Naive thymus-derived CD4-positive, alpha-beta T cell (primary cell): ENCODE measurements around the gene FIGN. TPM values are rescaled to one million over a fixed set of nuclear protein-coding genes. Genes with fewer than 3 reads are reported as not detected.

Experiments
- ATAC-seq: fragments of 150-1000 bp; cut with Tn5 transposase; 2 replicates; pipeline ENCODE4 v1.10.0; 2021; ENCODE audit warnings: mild to moderate bottlenecking, moderate library complexity
- CTCF ChIA-PET: fragments of 350-600 bp; sonication (Branson Sonifier 250); formaldehyde crosslinking; loops from one replicate; lab custom pipeline; 2021; ENCODE audit warnings: antibody characterized with exemption; lab: Charles Lee
- POLR2A ChIA-PET: fragments of 350-600 bp; sonication (Branson Sonifier 250); formaldehyde crosslinking; loops from one replicate; lab custom pipeline; 2021; ENCODE audit warnings: antibody characterized with exemption, inconsistent platforms; lab: Charles Lee
- DNase-seq, 9 donors: peaks; one replicate each; pipeline versions ENCODE4 v3.0.0 to v3.0.0-alpha.2; 2020 to 2022; ENCODE audit warnings: mixed read lengths in 1 of 9
- H3K27ac ChIP-seq: one replicate; pipeline ENCODE4 v1.7.0; 2013; ENCODE audit warnings: mild to moderate bottlenecking, low read depth, low read length, moderate library complexity
- H3K27me3 ChIP-seq, 2 donors: one replicate each; pipeline ENCODE4 v1.7.0; 2013; ENCODE audit warnings: low read length in 2 of 2, mild to moderate bottlenecking in 2 of 2, moderate library complexity in 2 of 2; ENCODE audit not compliant: control insufficient read depth in 2 of 2, insufficient read depth in 2 of 2
- H3K36me3 ChIP-seq, 3 experiments: 1 replicate in 2 of 3; 2 replicates in 1 of 3; pipeline ENCODE4 v1.7.0; 2013; ENCODE audit warnings: low read length in 3 of 3, mild to moderate bottlenecking in 3 of 3, moderate library complexity in 1 of 3; ENCODE audit not compliant: insufficient read depth in 3 of 3, control insufficient read depth in 2 of 3
- H3K4me1 ChIP-seq, 2 donors: one replicate each; pipeline ENCODE4 v1.7.0; 2013; ENCODE audit warnings: low read length in 2 of 2, mild to moderate bottlenecking in 2 of 2, moderate library complexity in 1 of 2; ENCODE audit not compliant: control insufficient read depth in 2 of 2, insufficient read depth in 2 of 2
- H3K4me3 ChIP-seq: 2 replicates; pipeline ENCODE4 v1.7.0; 2013; ENCODE audit warnings: mild to moderate bottlenecking, low read length
- H3K9me3 ChIP-seq, 3 experiments: 1 replicate in 2 of 3; 2 replicates in 1 of 3; pipeline ENCODE4 v1.7.0; 2013; ENCODE audit warnings: low read length in 3 of 3; ENCODE audit not compliant: control insufficient read depth in 2 of 3
- H3K27ac Mint-ChIP-seq, 9 donors: one replicate each; pipeline ENCODE4 v1.8.0; 2020 to 2022; ENCODE audit warnings: mixed read lengths in 9 of 9, mild to moderate bottlenecking in 8 of 9, moderate library complexity in 5 of 9, inconsistent platforms in 2 of 9
- H3K27me3 Mint-ChIP-seq, 5 donors: one replicate each; pipeline ENCODE4 v1.8.0; 2021 to 2022; ENCODE audit warnings: mixed read lengths in 5 of 5, mild to moderate bottlenecking in 1 of 5
- H3K36me3 Mint-ChIP-seq, 5 donors: one replicate each; pipeline ENCODE4 v1.8.0; 2020 to 2022; ENCODE audit warnings: mixed read lengths in 5 of 5, mild to moderate bottlenecking in 3 of 5, inconsistent platforms in 1 of 5
- H3K4me1 Mint-ChIP-seq, 7 donors: one replicate each; pipeline ENCODE4 v1.8.0; 2020 to 2022; ENCODE audit warnings: mixed read lengths in 7 of 7, mild to moderate bottlenecking in 3 of 7, inconsistent platforms in 1 of 7
- H3K4me3 Mint-ChIP-seq, 10 donors: one replicate each; pipeline ENCODE4 v1.8.0; 2020 to 2022; ENCODE audit warnings: mild to moderate bottlenecking in 10 of 10, mixed read lengths in 10 of 10, moderate library complexity in 6 of 10, inconsistent platforms in 2 of 10
- H3K9me3 Mint-ChIP-seq, 11 donors: one replicate each; pipeline ENCODE4 v1.8.0; 2020 to 2022; ENCODE audit warnings: mixed read lengths in 11 of 11, mild to moderate bottlenecking in 4 of 11, inconsistent platforms in 1 of 11, moderate library complexity in 1 of 11
- intact Hi-C, 2 donors: fragments of 100-400 bp; cut with micrococcal nuclease; formaldehyde crosslinking; loops; one replicate each; pipeline ENCODE4 v1.15.1; 2023
- polyA plus RNA-seq, 2 donors: library from polyadenylated mRNA; unstranded; fragments of 300-500 nt; fragmentation: Illumina TruSeq; gene quantifications; one replicate each; pipeline ENCODE4 v1.2.3, GENCODE V29; 2021
- total RNA-seq, 6 experiments: library from RNA in 5 of 6; stranded (reverse) in 5 of 6; gene quantifications; 1 replicate in 5 of 6; 2 replicates in 1 of 6; pipeline ENCODE4 v1.2.3 and lab custom pipeline; 2021 to 2026

Gene FIGN
- total and polyA plus RNA-seq, 7 experiments from 2014 or later = 0.05 TPM; not detected in 6

DNA sequence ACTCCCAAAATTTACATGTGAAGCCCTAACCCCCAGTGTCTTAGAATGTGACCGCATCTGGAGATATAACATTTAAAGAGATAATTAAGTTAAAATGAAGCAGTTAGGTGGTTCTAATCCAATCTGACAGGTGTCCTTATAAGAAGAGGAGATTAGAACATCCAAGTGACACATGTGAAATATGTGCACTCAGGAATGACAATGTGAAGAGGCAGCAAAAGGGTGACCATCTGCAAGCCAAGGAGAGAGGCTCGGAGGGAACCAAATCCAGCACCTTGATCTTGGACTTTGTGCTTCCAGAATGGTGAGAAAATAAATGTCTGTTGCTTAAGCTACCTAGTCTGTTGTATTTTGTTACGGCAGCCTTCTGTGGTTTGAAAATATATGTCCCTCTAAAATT lies 165.4 kb downstream of the FIGN start:
- intact Hi-C loops = no loop called here
- H3K27me3 Mint-ChIP-seq = no peaks in the 10 kb centered on the region
- ATAC-seq (no peak), DNase-seq (no peak)
- Histone ChIP-seq H3K4me3 (no peak overlapping the region), H3K27ac (no peak overlapping the region), H3K4me1 (no peaks in the 10 kb centered on the region), H3K27me3 (no peaks in the 10 kb centered on the region), H3K9me3 (no peaks in the 10 kb centered on the region), H3K36me3 (no peaks in the 10 kb centered on the region)
- H3K4me1 Mint-ChIP-seq = no peaks in the 10 kb centered on the region
- no peak overlapping the region for H3K4me3 Mint-ChIP-seq
- peaks cover 0 to 10% (median 0%) of the 10 kb centered on the region in 11 donors for H3K9me3 Mint-ChIP-seq
- ChIA-PET CTCF (no interaction called here), POLR2A (no interaction called here)
- no peaks in the 10 kb centered on the region for H3K36me3 Mint-ChIP-seq
- no peak overlapping the region for H3K27ac Mint-ChIP-seq

DNA sequence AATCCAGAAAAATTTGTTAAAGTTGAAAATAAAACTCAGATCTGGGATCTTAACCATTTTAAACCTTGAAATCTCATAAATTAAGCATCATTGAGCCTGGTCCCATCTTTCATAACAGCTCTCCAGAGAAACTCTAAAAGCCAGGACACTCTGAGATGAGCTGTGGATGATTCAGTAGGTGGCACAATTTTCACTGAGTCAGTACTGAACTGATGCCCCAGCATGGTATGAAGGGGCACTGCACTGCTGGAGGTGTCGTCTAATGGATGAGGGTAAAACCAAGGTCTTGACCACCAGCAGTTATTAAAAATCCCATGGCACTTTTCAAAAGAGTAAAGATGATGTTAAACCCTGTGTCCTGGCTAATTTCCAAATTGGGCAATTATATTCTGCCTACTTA lies 170.6 kb downstream of the FIGN start:
- no peaks in the 10 kb centered on the region for H3K36me3 Mint-ChIP-seq
- no peak overlapping the region for H3K27ac Mint-ChIP-seq
- ATAC-seq = no peak
- intact Hi-C loops = no loop called here
- H3K27me3 Mint-ChIP-seq = no peaks in the 10 kb centered on the region
- H3K9me3 Mint-ChIP-seq = peaks cover 0 to 6% (median 3%) of the 10 kb centered on the region in 11 donors
- H3K27me3 ChIP-seq = no peaks in the 10 kb centered on the region
- no peak overlapping the region for H3K27ac ChIP-seq
- no peak overlapping the region for H3K4me3 Mint-ChIP-seq
- no peaks in the 10 kb centered on the region for H3K36me3 ChIP-seq
- ChIA-PET CTCF (no interaction called here), POLR2A (no interaction called here)
- H3K4me1 ChIP-seq = no peaks in the 10 kb centered on the region
- no peaks in the 10 kb centered on the region for H3K4me1 Mint-ChIP-seq
- no peak overlapping the region for H3K4me3 ChIP-seq
- DNase-seq = no peak
- H3K9me3 ChIP-seq = no peaks in the 10 kb centered on the region

DNA sequence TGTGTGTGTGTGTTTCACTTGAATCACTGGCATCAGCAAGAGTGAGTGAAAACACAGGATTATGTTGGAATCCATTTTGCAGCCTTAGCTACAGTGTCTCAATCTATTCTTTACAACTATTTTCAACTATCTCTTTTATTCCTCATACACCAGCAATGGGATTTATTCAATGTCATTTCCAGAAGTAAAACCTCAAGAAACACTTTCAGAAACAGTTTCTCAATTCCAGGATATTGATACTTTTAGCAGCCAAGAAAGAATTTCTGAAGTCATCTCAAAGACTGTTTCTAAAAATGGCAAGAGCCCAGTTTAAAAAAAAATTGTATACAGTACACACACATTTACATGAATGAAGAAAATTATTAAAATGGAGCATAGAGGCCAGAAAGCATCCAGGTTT lies 171.6 kb downstream of the FIGN start:
- Mint-ChIP-seq H3K27ac (no peak overlapping the region), H3K4me1 (no peaks in the 10 kb centered on the region), H3K4me3 (no peak overlapping the region), H3K9me3 (peaks cover 0 to 7% (median 3%) of the 10 kb centered on the region in 11 donors), H3K27me3 (no peaks in the 10 kb centered on the region), H3K36me3 (no peaks in the 10 kb centered on the region)
- DNase-seq = no peak
- no peaks in the 10 kb centered on the region for H3K4me1 ChIP-seq
- no peak overlapping the region for H3K27ac ChIP-seq
- H3K9me3 ChIP-seq = no peaks in the 10 kb centered on the region
- H3K36me3 ChIP-seq = no peaks in the 10 kb centered on the region
- H3K4me3 ChIP-seq = no peak overlapping the region
- intact Hi-C loops = no loop called here
- ChIA-PET CTCF (no interaction called here), POLR2A (no interaction called here)
- H3K27me3 ChIP-seq = no peaks in the 10 kb centered on the region
- no peak for ATAC-seq

DNA sequence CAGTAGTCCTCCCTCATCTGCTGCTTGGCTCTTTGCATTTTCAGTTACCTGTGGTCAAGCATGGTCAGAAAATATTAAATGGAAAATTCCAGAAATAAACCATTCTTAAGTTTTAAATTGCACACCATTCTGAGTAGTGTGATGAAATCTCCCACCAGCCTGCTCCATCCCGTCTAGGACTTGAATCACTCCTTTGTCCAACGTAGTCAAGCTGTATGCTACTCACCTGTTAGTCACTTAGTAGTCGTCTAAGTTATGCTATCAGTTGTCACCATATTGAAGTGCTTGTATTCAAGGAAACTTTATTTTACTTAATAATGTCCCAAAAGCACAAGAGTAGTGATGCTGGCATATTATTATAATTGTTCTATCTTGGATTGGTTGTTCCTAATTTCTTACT lies 172.5 kb downstream of the FIGN start:
- H3K9me3 ChIP-seq = no peaks in the 10 kb centered on the region
- H3K27me3 Mint-ChIP-seq = no peaks in the 10 kb centered on the region
- no peak overlapping the region for H3K4me3 Mint-ChIP-seq
- H3K27me3 ChIP-seq = no peaks in the 10 kb centered on the region
- H3K9me3 Mint-ChIP-seq = peaks cover 0 to 9% (median 3%) of the 10 kb centered on the region in 11 donors
- no peak overlapping the region for H3K27ac Mint-ChIP-seq
- ChIA-PET CTCF (no interaction called here), POLR2A (no interaction called here)
- intact Hi-C loops = no loop called here
- H3K4me3 ChIP-seq = no peak overlapping the region
- no peaks in the 10 kb centered on the region for H3K4me1 Mint-ChIP-seq
- no peaks in the 10 kb centered on the region for H3K36me3 Mint-ChIP-seq
- no peak overlapping the region for H3K27ac ChIP-seq
- no peaks in the 10 kb centered on the region for H3K4me1 ChIP-seq
- no peaks in the 10 kb centered on the region for H3K36me3 ChIP-seq
- ATAC-seq (no peak), DNase-seq (no peak)

DNA sequence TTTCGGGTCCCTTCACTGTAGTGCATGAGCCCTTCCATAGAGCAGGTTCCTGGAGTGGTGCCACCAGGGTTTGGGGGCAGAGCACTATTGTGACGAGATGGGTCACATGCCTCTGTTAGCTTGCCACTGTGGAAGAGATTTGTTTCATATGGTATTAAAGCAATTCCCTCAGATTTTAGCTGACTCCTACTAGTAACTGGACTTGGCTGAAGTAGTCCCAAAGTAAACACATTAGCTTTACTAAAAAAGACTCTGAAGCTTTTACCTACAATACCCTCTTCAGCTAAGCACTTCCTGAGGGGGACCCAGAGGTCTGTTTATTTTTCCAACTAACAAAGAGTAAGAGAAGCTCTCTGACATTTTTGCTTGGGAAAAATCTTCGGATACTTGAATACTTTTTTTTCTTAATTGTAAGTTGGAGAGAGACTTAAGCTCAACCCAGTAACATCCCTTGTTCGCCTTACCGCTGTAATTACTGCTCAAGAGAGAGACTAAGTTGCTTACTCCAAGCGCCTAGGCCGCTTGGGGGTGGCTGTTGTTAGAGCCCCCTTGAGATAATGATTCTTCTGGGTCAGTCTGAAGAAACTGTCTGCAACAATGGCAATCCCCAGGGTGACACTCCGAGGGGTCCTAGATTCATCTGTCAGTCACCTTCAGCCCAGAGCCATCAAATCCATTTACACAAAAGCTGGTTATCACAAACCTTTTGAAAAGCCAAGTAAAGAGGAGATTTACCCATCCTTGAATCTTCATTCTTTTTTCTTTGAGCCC lies 177.4 kb downstream of the FIGN start:
- Mint-ChIP-seq H3K27me3 (no peaks in the 10 kb centered on the region), H3K27ac (no peak overlapping the region), H3K4me3 (no peak overlapping the region), H3K36me3 (no peaks in the 10 kb centered on the region), H3K4me1 (no peaks in the 10 kb centered on the region), H3K9me3 (peaks cover 0 to 9% (median 0%) of the 10 kb centered on the region in 11 donors)
- no peak overlapping the region for H3K27ac ChIP-seq
- ChIA-PET POLR2A (no interaction called here), CTCF (no interaction called here)
- H3K4me3 ChIP-seq = no peak overlapping the region
- intact Hi-C loops = no loop called here
- no peaks in the 10 kb centered on the region for H3K4me1 ChIP-seq
- no peak for DNase-seq
- H3K36me3 ChIP-seq = no peaks in the 10 kb centered on the region
- no peaks in the 10 kb centered on the region for H3K27me3 ChIP-seq
- no peaks in the 10 kb centered on the region for H3K9me3 ChIP-seq
- ATAC-seq = no peak

DNA sequence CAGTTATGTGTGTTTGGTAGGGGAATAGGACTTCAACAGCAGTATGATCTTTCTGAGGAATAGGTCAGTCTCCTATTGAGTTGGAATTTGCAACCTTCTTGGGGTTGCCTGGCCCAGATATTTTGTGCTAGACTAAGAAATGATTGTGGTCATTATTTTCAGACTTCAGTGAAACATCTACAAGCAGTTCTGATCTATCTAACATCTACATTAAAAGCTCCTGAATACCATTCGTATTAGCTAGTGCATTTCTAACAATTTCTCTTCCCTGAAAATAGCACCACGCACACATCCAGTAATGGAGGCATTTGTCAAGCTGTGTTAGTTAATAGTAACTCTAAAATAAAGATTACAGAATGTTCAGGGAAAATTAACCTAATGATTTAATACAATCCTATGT lies 179.3 kb downstream of the FIGN start:
- CTCF ChIA-PET = no interaction called here
- H3K27ac ChIP-seq = no peak overlapping the region
- no peaks in the 10 kb centered on the region for H3K27me3 ChIP-seq
- POLR2A ChIA-PET = no interaction called here
- Mint-ChIP-seq H3K4me3 (no peak overlapping the region), H3K27me3 (no peaks in the 10 kb centered on the region), H3K36me3 (no peaks in the 10 kb centered on the region), H3K27ac (no peak overlapping the region), H3K9me3 (peaks cover 0 to 9% (median 0%) of the 10 kb centered on the region in 11 donors), H3K4me1 (no peaks in the 10 kb centered on the region)
- no peak overlapping the region for H3K4me3 ChIP-seq
- intact Hi-C loops = no loop called here
- no peak for DNase-seq
- ATAC-seq = no peak
- H3K4me1 ChIP-seq = no peaks in the 10 kb centered on the region
- no peaks in the 10 kb centered on the region for H3K9me3 ChIP-seq
- H3K36me3 ChIP-seq = no peaks in the 10 kb centered on the region

DNA sequence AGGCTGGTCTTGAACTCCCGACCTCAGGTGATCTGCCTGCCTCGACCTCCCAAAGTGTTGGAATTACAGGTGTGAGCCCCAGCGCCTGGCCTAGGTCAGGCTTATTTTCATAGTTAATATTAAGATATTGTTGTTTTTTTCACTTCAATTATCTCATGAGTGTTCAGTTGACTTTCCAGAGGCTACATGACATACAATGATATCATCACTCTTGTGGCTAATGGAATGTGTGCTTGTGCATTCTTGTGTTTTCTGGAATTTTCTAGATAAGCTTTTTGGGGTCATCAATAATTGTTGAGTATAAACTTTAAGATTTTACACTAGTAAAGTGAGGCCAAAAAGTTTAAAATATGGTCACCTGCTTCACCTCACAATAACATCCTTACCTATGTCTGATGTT lies 180.9 kb downstream of the FIGN start:
- no peak for DNase-seq
- CTCF ChIA-PET = no interaction called here

More for the DNA sequence above, 180.9 kb downstream of the FIGN start:
- POLR2A ChIA-PET = no interaction called here
- H3K27ac ChIP-seq = no peak overlapping the region
- no peak overlapping the region for H3K27ac Mint-ChIP-seq
- H3K36me3 ChIP-seq = no peaks in the 10 kb centered on the region
- H3K4me1 Mint-ChIP-seq = no peaks in the 10 kb centered on the region
- H3K9me3 ChIP-seq = no peaks in the 10 kb centered on the region
- H3K4me3 ChIP-seq = no peak overlapping the region
- no peaks in the 10 kb centered on the region for H3K27me3 Mint-ChIP-seq
- no peaks in the 10 kb centered on the region for H3K4me1 ChIP-seq
- H3K27me3 ChIP-seq = no peaks in the 10 kb centered on the region
- ATAC-seq = no peak
- no peaks in the 10 kb centered on the region for H3K36me3 Mint-ChIP-seq
- intact Hi-C loops = no loop called here
- no peak overlapping the region for H3K4me3 Mint-ChIP-seq
- peaks cover 0 to 9% (median 0%) of the 10 kb centered on the region in 11 donors for H3K9me3 Mint-ChIP-seq
